GM18505 (cell line): ENCODE results near the gene FAM117A.
"Not testable (repeated sequence)": the region's sequence is repeated elsewhere in the genome, so short reads cannot be mapped to it uniquely, and the experiment has no call there.

Experiments
- ATAC-seq: cut with Tn5 transposase; IDR thresholded peaks from one replicate; pipeline ENCODE4 v1.9.1; 2021; ENCODE audit not compliant: unreplicated experiment
- POLR2A ChIP-seq: IDR thresholded peaks from 4 replicates; pipeline ENCODE4 v1.6.1; 2011; ENCODE audit warnings: borderline replicate concordance; ENCODE audit not compliant: insufficient read depth, insufficient read length; ENCODE audit errors: extremely low read depth

The FAM117A gene

GRCh38 chr17:49779739-49780231 is 15.9 kb upstream of the FAM117A start:
- ATAC-seq, result no peak
- TF ChIP-seq POLR2A, result no peak

GRCh38 chr17:49779156-49779738 is 15.3 kb upstream of the FAM117A start:
- ATAC-seq, result no peak
- TF ChIP-seq POLR2A, result no peak

GRCh38 chr17:49777563-49777962 is 13.6 kb upstream of the FAM117A start:
- ATAC-seq, result no peak
- no peak for TF ChIP-seq POLR2A

- TF ChIP-seq POLR2A, result no peak
- ATAC-seq, result no peak
Measured at GRCh38 chr17:49776551-49777300, 12.8 kb upstream of the FAM117A start.

GRCh38 chr17:49775546-49776260 is 11.8 kb upstream of the FAM117A start:
- TF ChIP-seq POLR2A, result no peak
- ATAC-seq, result no peak

- no peak for ATAC-seq
- no peak for TF ChIP-seq POLR2A
Measured at GRCh38 chr17:49766918-49767530, 3.1 kb upstream of the FAM117A start.

GRCh38 chr17:49764559-49765180 is 739 bp upstream of the FAM117A start:
- ATAC-seq, result no peak
- no peak for TF ChIP-seq POLR2A

GRCh38 chr17:49762151-49762941 is 1.6 kb downstream of the FAM117A start:
- no peak for TF ChIP-seq POLR2A
- ATAC-seq, result no peak

- TF ChIP-seq POLR2A, result no peak
- ATAC-seq, result no peak
Measured at GRCh38 chr17:49760932-49761558, 2.9 kb downstream of the FAM117A start.

- no peak for TF ChIP-seq POLR2A
- ATAC-seq, result no peak
Measured at GRCh38 chr17:49760296-49760695, 3.6 kb downstream of the FAM117A start.

GRCh38 chr17:49759203-49759602 is 4.7 kb downstream of the FAM117A start:
- TF ChIP-seq POLR2A, result no peak
- ATAC-seq, result no peak

GRCh38 chr17:49758464-49759010 is 5.4 kb downstream of the FAM117A start:
- not testable (repeated sequence) for ATAC-seq
